GM06990 (cell line): ENCODE results near the gene LLGL1.

Experiments
- DNase-seq: peaks from one replicate; pipeline ENCODE4 v3.0.0-alpha.2; 2011; ENCODE audit not compliant: insufficient read length; ENCODE audit errors: extremely low read depth
- H3K27me3 ChIP-seq: replicated peaks from 2 replicates; pipeline ENCODE4 v1.6.0; 2011; ENCODE audit warnings: low read length; ENCODE audit not compliant: control insufficient read depth, insufficient read depth
- H3K36me3 ChIP-seq: 2 replicates; pipeline ENCODE4 v1.5.1; 2011; ENCODE audit warnings: low read length; ENCODE audit not compliant: control insufficient read depth, insufficient read depth
- H3K4me3 ChIP-seq: replicated peaks from 2 replicates; pipeline ENCODE4 v1.5.1; 2011; ENCODE audit warnings: low read depth, mild to moderate bottlenecking, control low read depth, low read length
- CTCF ChIP-seq: IDR thresholded peaks from 2 replicates; pipeline ENCODE4 v1.5.1; 2011; ENCODE audit warnings: low read length, control low read depth, mild to moderate bottlenecking, inconsistent platforms; ENCODE audit not compliant: insufficient read depth, poor library complexity, severe bottlenecking

Gene LLGL1

GRCh38 chr17:18190628-18191235, 34.7 kb upstream of the LLGL1 start:
- peaks cover 15% of the 10 kb centered on the region for H3K36me3 ChIP-seq

DNA sequence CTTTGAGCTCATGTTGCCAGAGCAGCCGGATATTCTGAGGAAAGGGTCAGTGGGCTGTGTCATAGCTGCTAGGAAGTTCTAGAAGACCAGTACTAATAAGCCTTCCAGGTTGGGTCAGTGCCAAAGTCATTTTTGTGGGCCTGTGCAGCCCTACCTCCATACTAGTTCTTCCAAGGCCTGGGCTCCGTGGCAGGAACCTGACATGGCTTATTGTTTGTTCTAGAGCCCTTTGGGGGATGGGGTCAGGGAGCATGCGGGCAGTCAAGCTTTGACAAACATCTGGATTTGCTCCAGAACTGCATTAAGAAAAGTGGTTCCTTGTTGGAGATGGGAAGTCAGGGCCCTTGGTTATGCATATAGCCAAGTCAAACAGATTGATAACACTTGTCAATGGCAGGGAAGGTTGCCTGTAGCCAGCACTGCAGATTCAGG, 34.2 kb upstream of the LLGL1 start:
- no peak for DNase-seq
- H3K36me3 ChIP-seq: peaks cover 16% of the 10 kb centered on the region
- no peak for TF ChIP-seq CTCF

More at GRCh38 chr17:18190628-18191235, 34.7 kb upstream of the LLGL1 start:
- Histone ChIP-seq H3K4me3 (no peak overlapping the region), H3K27me3 (no peaks in the 10 kb centered on the region)
- no peak for DNase-seq
- TF ChIP-seq CTCF: no peak

GRCh38 chr17:18191967-18192366, 33.5 kb upstream of the LLGL1 start:
- TF ChIP-seq CTCF: peak; percentile 45
- no peak overlapping the region for H3K4me3 ChIP-seq
- DNase-seq: no peak
- no peaks in the 10 kb centered on the region for H3K27me3 ChIP-seq
- H3K36me3 ChIP-seq: peaks cover 16% of the 10 kb centered on the region

More for the DNA sequence above, 34.2 kb upstream of the LLGL1 start:
- H3K4me3 ChIP-seq: no peak overlapping the region
- no peaks in the 10 kb centered on the region for H3K27me3 ChIP-seq

GRCh38 chr17:18194394-18194793, 31.0 kb upstream of the LLGL1 start:
- H3K36me3 ChIP-seq: peaks cover 32% of the 10 kb centered on the region
- no peaks in the 10 kb centered on the region for H3K27me3 ChIP-seq
- no peak for TF ChIP-seq CTCF
- no peak for DNase-seq
- no peak overlapping the region for H3K4me3 ChIP-seq

DNA sequence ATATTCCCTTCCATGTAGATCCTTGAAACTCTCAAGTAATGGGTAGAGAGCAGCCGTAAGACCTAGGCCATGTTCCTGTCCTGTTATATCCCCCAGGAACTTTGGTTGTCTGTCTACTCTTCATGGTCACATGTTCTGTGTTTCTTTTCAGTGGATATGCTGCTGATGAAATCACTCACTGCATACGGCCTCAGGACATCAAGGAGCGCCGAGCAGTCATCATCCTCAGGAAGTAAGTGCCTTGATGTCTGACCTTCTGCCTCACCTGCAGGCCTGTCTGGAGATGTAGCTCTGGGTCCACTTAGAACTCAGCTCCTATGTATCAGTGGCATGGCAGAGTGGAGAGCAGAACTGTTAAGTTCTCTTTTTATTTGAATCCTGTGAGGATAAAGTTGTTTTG, 30.6 kb upstream of the LLGL1 start:
- no peaks in the 10 kb centered on the region for H3K27me3 ChIP-seq
- peaks cover 32% of the 10 kb centered on the region for H3K36me3 ChIP-seq
- no peak for TF ChIP-seq CTCF
- no peak overlapping the region for H3K4me3 ChIP-seq
- no peak for DNase-seq

DNA sequence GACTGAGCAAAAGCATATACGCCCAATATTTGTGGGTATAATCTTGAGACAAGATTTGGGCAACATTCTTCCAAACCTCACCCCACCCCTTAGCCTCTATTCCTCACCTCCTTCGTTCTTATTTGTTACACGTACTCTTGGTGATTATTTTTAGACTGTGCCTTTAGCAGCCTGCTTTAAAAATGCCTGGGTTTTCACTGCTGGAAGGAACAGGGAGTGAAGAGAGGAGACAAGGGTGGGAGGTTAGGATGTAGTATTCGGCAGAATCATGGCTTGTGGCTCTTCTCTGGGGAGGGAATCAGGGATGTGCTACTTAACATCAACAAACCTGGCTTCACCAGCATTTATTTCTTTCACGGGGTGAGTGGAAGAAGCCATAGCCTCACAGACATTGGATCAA, 30.2 kb upstream of the LLGL1 start:
- no peak for DNase-seq
- Histone ChIP-seq H3K4me3 (no peak overlapping the region), H3K36me3 (peaks cover 31% of the 10 kb centered on the region), H3K27me3 (no peaks in the 10 kb centered on the region)
- no peak for TF ChIP-seq CTCF
